ENCODE data around the gene ARMC12. TPM values are rescaled to one million over a fixed set of nuclear protein-coding genes. Genes with fewer than 3 reads are reported as not detected.
A peak's percentile ranks its signal among the peaks of the same experiment; 100 is the strongest.

Gene ARMC12
- total and polyA plus RNA-seq, 2 of the 13 experiments (the other 11 are each of a cell fraction or from before 2014, with no cell fraction given), result 1.3 TPM; not detected in 1

DNA sequence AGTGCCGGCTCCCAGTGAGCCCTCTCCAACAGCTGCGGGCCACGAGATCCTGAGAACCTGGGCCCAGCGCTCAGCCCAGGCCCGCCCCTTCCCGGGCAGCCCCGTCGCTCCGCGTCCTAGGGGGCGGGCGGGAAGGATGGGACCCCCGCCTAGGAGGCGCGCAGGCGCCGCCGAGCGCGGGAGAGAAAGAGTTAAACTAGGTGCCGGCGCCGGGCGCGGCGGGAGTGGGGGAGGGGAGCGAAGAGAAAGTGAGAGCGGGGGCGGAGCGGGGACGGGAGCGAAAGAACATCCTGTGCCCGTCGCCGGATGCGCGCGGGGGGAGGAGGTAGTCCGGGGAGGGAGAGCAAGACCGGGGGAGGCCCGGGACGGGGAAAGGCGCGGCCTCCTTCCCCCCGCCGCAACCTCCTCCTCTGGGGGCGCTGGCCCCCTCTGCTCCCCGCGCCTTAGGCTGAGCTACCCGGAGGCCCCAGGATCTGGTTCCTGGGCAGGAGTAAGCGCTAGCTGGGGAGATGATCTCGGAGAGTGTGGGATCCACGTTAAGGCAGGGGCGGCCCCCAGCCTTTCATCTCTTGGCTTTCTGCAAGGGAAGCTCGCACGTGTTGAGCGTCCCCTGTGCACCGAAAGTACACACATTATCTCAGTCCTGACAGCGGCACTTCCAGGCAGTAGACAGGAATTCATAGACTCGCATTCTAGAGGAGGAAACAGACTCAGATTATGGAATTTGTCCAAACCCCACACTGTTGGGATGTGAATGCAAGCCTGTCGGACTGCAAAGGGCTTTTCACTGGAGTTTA lies 4.9 kb upstream of the ARMC12 start (continued):
- no peak for TF ChIP-seq ZNF234 (CRISPR knock-in tag; conservative IDR thresholded peaks at IDR 0.05)
- TF ChIP-seq ZNF776 (CRISPR knock-in tag; IDR thresholded peaks at IDR 0.05), result peak; percentile 83; the same call in 1 of the 2 replicates
- no peak for TF ChIP-seq ZBTB49 (CRISPR knock-in tag; IDR thresholded peaks at IDR 0.05; ENCODE audit: borderline replicate concordance)
- TF ChIP-seq CC2D1A (CRISPR knock-in tag; IDR thresholded peaks at IDR 0.05), result no peak
- TF ChIP-seq ZNF274 (CRISPR knock-in tag; IDR thresholded peaks at IDR 0.05), result peak; percentile 89
- no peak for TF ChIP-seq LBX2 (CRISPR knock-in tag; IDR thresholded peaks at IDR 0.05; ENCODE audit: borderline replicate concordance)
- TF ChIP-seq RELA (CRISPR knock-in tag; IDR thresholded peaks at IDR 0.05), result no peak
- TF ChIP-seq ZBTB38 (CRISPR knock-in tag; IDR thresholded peaks at IDR 0.05), result peak; percentile 57
- no peak for TF ChIP-seq SP1 (IDR thresholded peaks at IDR 0.05)
- no peak for TF ChIP-seq SP1 (CRISPR knock-in tag; IDR thresholded peaks at IDR 0.05)
- TF ChIP-seq AGO1 (IDR thresholded peaks at IDR 0.05; ENCODE audit: low read depth, low read length, poor library complexity, severe bottlenecking), result peak; percentile 78
- TF ChIP-seq KLF12 (CRISPR knock-in tag; IDR thresholded peaks at IDR 0.05; ENCODE audit: borderline replicate concordance), result no peak; the same call in 1 of the 2 replicates
- TF ChIP-seq SRF (IDR thresholded peaks at IDR 0.05; ENCODE audit: low read depth, low read length), result no peak
- no peak for TF ChIP-seq ZNF17 (CRISPR knock-in tag; IDR thresholded peaks at IDR 0.05)
- no peak for TF ChIP-seq LCORL (IDR thresholded peaks at IDR 0.05)
- peak; percentile 94 for TF ChIP-seq LCORL (CRISPR knock-in tag; IDR thresholded peaks at IDR 0.05)
- TF ChIP-seq JUND (CRISPR knock-in tag; IDR thresholded peaks at IDR 0.05), result no peak; the same call in 1 of the 2 replicates
- no peak; the same call in 1 of the 2 replicates for TF ChIP-seq NCOA1 (CRISPR knock-in tag; IDR thresholded peaks at IDR 0.05)
- TF ChIP-seq HNRNPL (IDR thresholded peaks at IDR 0.05; ENCODE audit: low read depth, low read length), result no peak
- TF ChIP-seq ATAD3A (CRISPR knock-in tag; IDR thresholded peaks at IDR 0.05), result no peak
- TF ChIP-seq ZNF891 (CRISPR knock-in tag; IDR thresholded peaks at IDR 0.05), result peak; percentile 88; the same call in 1 of the 2 replicates
- TF ChIP-seq, protein P1, sequence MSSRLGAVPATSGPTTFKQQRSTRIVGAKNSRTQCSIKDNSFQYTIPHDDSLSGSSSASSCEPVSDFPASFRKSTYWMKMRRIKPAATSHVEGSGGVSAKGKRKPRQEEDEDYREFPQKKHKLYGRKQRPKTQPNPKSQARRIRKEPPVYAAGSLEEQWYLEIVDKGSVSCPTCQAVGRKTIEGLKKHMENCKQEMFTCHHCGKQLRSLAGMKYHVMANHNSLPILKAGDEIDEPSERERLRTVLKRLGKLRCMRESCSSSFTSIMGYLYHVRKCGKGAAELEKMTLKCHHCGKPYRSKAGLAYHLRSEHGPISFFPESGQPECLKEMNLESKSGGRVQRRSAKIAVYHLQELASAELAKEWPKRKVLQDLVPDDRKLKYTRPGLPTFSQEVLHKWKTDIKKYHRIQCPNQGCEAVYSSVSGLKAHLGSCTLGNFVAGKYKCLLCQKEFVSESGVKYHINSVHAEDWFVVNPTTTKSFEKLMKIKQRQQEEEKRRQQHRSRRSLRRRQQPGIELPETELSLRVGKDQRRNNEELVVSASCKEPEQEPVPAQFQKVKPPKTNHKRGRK (CRISPR knock-in tag; IDR thresholded peaks at IDR 0.05), result no peak
- no peak for TF ChIP-seq CENPX (CRISPR knock-in tag; IDR thresholded peaks at IDR 0.05)
- peak; percentile 91; the same call in 1 of the 2 replicates for TF ChIP-seq ZNF878 (CRISPR knock-in tag; IDR thresholded peaks at IDR 0.05)
- no peak for TF ChIP-seq ZNF737 (CRISPR knock-in tag; IDR thresholded peaks at IDR 0.05; ENCODE audit: borderline replicate concordance)

Data from HepG2 (cell line).